Right renal cortex interstitium (tissue), 3 donors: ENCODE data around the gene PDZRN4. TPM values are rescaled to one million over a fixed set of nuclear protein-coding genes. Genes with fewer than 3 reads are reported as not detected.

ENCODE experiments used
- DNase-seq, 3 donors: peaks; one replicate each; pipeline ENCODE4 v3.0.0-alpha.2; 2013; ENCODE audit warnings: low read depth in 3 of 3, low spot score in 2 of 3
- polyA plus RNA-seq, 3 donors: library from polyadenylated mRNA; unstranded; fragments of 120-200 nt; gene quantifications; one replicate each; pipeline ENCODE4 v1.2.1, GENCODE V29; 2013; ENCODE audit not compliant: insufficient read length in 3 of 3

Gene PDZRN4
- polyA plus RNA-seq, 3 donors, result 4.8 to 7.0 (median 5.7) TPM

DNA sequence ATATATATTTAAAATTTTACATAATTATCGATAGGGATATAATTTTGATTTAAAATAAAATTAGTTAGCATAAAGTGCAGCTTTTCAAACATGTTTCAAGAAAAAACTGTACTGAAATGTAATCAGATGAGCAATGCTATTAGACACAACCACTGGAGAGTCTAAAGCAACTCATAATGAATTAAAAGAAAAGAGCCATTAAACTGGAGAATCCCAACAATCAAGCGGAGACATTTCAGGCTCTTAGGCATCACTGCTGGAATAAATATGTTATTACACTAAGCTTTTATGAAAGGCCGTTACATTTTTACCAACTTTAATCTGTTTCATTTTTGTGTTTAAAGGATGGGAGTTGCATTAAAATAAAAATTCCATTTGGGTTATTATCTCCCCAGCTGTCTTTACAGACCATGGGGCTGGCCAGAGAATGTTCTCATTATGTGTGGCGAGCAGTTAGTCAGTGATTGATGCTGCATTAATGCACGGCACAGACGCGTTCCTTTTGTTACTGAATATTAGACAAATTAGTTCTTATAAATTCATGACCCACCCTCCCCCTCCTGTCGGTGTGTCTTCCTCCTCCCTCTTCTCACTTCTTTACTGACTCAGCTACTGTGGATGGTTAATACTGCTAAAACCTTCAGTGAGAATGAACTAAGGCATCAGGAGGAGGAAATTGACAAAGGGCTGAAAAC lies 156.8 kb downstream of the PDZRN4 start:
- DNase-seq, result no peak

DNA sequence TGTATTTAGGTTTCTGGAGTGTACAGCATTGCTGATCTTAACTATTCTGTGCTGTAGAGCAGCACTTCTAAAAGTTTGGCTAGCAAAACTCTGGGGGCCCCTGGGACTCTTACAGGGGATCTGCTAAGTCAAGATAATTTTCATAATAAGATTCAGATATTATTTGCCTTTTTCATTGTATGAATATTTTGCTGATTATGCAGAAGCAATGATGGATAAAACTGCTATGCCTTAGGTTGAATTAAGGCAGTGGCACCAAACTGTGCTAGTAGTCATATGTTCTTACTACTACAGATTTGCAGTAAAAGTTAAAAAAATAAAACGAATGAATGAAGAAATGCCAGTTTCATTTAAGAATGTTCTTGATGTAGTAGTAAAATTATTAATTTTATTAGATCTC lies 160.1 kb downstream of the PDZRN4 start:
- no peak for DNase-seq

DNA sequence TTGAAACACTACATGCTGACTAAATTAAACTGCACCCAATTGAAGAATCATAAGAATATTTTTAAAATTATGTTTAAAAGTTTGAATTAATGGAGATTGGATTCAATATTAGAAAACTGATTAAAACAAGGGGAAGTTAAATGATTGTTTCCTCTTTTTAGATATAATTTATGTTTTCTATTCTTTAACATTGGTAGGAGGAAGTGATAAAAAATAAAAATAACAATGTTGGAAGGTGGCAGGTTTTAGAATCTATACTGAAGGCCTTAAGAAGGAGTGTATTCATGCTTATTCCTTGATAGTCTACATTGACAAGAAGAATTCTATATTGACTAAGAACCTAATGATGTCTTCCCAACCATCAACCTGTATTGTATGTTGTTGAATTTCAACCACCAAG lies 168.1 kb downstream of the PDZRN4 start:
- no peak for DNase-seq

DNA sequence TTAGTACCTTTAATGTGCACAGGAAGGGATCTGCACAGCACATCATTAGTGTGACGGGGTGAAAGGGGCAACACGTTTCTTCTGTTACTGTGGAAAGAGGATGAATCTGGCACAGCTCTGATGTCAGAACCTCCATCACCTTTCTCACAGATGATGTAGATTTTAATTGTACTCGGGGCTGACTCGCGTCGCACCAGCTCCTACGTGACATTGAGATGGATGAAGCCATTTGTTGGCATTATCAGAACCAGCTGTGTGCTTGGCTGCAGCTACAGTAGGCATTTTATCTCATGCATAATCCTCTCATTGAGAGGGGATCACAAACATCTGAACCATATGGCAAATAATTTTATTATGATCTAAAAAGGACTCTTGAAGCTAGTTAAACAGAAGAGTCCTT lies 173.6 kb downstream of the PDZRN4 start:
- no peak for DNase-seq

DNA sequence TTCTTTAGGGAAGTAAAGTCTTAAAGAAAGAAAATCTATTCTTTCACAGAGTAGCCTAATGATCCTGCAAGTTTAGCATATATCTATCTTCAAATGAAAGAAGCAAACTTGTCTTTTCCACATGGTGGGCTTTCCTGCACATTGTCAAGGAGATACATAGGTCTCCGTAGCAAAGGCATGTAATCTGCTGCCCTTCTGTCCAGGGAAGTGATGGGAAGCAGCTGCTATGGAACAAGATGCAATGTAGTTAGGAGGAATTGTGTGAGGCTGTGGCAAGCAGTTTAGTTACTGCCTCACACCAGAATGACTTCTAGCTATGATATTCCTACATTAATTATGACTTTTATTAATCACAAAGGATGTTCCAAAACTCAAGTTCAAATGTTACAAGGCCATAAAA lies 174.4 kb downstream of the PDZRN4 start:
- peak in 1 of 3 donors; percentile 30 for DNase-seq

DNA sequence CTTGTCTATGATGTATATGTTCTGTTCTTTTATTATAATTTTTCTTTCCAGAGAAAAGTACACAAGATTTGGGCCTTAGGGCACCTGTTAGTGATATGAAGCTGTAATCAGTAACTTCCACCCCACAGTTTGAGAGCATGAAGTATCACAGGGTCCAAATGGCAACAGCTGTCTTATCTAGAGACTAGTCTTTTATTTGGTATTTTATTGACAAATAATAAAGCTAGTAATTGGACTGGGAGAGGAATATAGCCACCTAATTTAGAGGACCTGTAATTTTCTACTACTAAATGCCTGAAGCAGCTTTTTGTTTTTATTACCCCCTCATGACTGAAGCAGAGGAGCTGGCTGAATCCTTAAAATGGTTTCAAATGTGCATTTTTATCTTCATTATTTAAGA lies 174.8 kb downstream of the PDZRN4 start:
- DNase-seq, result no peak

DNA sequence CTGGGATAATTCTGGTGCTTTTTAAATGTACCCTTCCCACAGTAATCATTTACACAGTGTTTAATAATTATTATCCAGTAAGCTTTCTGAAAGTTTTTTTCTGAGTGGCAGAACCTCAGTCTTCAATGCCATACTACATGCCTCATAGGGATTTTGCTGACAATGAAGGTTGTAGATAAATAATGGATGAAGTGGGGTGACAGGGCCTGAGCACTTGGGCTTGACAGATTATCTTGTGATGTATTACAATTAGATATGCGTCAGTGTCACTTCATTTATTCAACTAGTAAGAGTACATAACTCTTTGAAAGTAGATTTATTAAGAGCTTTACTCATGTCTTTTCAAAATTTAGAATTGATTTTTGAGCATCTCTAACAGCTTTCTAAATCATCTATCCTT lies 176.1 kb downstream of the PDZRN4 start:
- no peak for DNase-seq

DNA sequence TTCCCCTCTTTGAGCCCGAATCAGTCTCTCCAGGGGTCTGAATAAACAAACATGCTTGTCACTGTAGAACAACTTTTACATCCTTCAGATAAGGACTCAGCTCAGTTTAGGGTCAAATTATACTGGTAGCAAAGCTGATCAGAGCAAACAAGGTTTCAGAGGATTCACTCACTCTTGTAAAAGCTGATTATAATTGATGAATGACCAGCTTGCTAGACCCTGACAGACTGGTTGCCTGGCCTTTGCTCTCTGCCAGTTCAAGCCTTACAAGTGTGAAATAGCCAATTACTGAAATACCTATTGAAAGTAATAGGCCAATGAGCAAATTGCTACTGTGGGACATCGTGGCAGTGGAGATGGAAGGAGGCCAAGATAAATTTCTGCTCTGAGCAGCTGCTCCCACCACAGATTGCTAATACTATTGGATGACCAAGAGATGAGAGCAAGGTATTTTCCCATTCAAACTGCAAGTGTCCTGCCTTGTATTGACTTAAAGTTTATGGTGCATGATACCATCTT lies 177.6 kb downstream of the PDZRN4 start:
- peak in 1 of 3 donors; percentile 10 for DNase-seq

DNA sequence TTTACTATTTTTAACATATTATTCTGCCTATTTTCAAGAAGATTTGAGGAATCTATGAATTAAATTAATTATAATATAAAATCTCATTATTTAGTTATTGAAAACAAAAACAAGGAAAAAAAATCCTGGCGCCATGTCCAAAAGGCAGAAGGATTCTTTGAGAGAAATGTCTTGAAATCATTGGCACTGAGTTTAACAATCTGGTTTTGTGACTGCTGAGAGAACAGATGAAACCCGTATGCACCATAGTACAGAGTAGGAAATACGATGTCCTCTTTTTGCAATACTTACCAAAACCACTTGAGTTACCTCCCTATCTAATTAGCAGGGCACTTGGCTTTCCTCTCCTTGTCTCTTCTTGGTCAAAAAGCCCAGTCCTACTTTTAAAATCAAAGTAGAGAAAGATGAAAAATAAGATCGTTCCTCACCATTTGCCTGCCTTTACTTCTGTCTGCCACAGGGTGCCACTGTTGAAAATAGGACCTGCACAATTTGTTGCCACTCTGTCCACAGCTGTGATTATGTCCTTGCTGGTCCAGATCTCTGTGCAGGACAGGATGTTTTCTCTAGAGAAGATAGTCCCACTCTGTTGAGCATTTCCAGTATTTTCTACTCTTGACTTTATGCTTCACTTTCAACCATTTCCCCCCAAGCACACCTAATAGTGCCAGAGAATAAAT lies 179.7 kb downstream of the PDZRN4 start:
- no peak for DNase-seq

DNA sequence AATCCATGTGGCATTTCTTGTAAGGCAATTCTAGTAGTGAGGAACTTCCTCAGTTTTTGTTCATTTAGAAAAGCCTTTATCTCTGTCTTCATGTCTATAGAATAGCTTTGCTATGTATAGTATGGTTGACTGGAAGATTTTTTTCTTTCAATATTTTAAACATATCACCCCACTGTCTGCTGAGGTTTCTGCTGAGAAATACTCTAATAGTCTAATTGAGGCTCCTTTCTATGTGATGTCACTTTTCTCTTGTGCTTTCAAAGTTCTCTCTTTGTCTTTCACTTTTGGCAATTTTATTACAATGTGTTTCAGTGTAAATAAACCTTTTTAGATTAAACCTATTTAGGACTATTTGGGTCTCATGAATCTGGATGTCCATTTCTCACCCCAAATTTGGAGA lies 192.8 kb downstream of the PDZRN4 start:
- no peak for DNase-seq

DNA sequence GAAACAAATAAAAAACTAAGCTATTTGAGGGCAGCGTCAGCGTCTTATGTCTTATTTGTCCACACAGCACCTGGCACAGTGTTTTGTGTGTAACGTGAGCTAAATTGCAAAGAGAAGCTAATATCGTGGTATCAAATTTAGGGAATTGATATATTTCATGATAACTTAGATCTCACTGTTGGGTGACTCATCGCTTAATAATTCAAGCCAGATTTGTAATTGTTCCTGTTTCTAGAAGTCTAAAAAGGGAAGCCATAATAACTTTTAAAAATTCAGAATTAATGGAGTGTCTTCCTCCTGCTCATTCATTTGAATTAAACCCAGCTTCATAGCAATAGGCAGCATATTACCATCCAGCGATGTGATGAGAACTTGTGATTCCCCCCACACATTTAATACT lies 214.7 kb downstream of the PDZRN4 start:
- no peak for DNase-seq

DNA sequence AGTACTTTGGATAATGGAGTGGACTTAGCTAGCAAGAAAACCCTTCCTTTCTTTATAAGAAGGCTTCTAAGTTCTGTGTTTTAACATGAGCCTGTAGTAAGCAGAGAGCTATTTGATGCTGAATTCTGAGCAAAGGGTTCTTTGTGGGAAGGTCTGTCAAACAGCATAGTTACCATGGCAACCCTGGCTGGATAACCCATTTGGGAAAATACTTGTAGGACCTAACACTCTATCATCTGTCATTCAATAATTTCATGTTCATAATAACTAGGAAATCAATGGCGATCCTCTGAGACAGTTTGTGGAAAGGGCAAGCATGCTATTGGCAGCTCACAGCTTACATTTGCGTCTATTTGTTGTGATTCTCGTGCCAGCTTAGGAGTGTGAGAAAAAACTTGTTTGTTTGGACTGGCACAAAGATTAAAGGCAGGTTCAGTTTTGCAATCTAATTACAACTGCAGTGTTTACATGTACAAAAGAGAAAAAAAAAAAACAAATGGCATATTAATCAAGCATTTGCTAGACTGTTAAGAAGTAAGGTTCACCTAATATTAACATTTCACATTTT lies 219.2 kb downstream of the PDZRN4 start:
- DNase-seq, result no peak

DNA sequence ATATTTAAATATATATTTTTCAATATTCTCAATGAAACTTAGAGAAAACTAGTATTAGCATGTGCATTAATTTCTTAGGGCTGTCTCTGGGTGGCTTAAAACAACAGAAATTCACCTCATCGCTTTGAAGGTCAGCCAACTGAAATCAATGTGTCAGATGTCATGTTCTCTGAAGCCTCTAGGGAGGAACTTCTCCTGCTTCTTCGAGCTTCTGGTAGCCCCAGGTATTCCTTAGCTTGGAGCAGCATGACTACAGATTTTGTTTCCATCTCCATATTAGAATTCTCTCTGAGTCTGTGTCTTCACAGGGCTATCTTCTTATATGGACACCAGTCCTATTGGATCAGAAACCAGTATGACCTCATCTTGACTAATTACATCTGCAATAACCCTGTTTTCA lies 221.5 kb downstream of the PDZRN4 start:
- no peak for DNase-seq

DNA sequence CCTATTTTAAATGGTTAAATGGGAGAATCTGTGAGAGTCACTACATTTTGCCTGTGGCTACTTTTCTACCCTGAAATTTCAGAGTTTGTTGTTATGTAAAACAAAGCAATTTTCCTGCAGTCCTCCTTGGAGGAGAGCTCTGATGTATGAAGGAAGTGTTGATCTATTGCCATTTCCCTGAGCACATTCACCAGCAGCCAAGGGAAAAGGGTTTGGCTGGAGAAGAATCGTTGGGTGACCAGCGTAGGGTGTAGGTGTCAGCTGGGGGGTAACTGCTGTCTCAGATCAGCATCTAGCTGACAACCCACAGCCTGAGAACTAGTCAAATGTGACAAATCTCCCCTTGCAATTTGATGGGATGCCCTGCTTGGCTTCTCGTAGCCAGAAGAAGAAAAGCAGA lies 230.5 kb downstream of the PDZRN4 start:
- no peak for DNase-seq

DNA sequence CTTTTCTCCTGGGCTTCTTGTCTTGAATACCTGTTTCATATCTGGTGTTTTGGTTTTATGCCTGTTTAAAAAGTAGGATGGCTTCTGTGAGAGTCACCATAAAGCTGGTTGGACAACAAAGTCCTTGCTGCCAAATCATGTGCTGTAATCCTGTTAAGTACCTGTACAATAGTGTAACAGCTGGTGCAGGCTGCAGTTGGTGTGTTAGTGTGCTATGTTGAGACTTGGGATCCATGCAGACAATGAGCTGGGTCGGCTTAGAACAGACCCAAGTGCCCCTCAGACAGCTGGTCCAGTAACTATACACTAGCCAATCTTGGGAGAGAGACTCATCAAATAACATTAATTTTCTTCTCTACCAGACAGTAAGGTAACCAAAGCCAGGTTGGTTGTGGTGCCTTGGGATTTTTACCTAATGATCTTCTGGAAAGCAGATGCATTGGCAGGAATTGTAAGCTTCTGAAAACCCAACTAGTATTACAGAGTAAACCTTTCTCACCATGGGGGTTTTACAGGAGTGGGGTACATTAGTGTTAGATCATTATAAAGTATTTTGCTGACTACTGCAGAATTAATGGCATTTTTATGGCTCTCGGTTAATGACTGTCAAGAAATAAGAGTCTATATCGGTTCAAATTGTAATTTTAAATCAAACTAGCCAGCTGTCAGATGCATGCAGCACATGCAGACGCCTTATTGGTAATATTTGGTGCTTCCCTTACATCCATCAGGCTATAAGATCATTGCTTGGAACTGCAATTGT lies 231.2 kb downstream of the PDZRN4 start:
- DNase-seq, result no peak

DNA sequence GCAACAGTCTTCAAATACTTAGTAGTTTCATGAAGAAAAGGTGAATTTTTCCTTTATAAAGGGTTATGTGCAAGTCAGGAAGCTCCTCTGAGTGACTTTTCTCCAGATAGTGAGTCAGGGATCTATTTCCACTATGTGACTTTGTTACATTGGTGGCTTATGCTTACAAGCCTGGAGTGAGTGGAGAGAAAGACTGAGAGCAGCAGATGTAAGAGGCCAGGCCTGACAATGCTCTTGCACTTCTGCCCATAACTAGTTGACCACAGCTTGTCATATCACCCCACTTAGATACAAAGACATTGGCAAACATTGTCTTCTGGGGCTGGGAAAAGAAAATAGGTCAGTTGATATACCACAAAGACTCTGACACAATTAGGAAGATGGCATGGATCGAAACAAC lies 236.5 kb downstream of the PDZRN4 start:
- DNase-seq, result no peak

DNA sequence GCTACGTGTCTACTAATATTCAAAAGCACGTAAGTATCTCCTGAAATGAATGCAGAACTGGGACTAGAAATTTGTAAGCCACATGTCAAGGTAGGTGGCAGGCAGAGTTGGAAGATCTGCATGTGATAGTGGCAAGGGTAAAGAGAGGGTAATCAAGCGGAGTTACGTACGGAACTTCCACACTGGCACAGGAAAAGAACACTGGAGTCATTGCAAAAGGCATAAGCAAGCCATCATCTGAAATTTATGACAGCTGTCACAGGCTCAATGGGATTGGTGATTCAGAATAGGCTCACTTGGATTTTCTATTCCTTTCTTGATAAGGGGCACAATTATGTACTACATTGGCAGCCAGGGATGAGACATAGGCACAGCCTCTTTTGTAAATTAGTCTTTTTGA lies 245.3 kb downstream of the PDZRN4 start:
- DNase-seq, result no peak

DNA sequence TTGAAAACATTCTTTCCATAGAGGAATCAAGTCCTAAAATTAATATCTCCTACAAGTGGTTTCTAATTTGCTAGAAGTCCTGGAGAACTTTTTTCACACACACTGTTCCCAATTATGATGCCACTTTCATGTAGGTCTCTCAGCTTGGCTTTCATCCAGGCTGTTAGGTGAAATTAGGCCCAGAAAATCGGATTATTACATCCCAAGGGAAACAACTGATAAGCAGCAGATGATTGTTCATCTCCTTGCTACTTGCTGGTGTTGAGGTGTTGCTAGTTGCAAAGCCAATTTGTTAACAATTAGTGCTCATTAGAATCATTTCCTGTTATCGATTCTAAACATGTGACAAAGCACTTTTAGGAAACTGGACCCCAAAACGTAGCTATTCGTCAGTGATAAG lies 248.0 kb downstream of the PDZRN4 start:
- no peak for DNase-seq

DNA sequence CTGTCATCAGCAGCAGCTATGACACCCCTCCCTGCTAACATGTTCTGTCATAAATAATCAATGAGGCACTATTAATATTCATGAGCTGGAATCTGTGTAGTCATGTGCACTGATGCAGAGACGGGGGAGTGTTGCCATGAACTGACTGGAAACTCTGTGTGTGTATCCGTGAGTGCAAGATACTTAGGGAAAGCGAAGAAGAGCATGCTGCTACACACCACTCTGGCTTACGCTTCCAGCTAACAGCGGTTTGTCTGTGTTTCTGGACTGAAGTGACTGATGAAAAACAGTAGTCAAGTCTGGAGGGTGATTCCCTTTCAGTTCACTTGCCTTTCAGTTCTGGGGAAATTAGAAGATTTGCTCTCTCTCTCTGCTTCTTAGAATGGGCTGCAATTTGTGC lies 249.4 kb downstream of the PDZRN4 start:
- DNase-seq, result peak in 2 of 3 donors; percentile 13 to 19

DNA sequence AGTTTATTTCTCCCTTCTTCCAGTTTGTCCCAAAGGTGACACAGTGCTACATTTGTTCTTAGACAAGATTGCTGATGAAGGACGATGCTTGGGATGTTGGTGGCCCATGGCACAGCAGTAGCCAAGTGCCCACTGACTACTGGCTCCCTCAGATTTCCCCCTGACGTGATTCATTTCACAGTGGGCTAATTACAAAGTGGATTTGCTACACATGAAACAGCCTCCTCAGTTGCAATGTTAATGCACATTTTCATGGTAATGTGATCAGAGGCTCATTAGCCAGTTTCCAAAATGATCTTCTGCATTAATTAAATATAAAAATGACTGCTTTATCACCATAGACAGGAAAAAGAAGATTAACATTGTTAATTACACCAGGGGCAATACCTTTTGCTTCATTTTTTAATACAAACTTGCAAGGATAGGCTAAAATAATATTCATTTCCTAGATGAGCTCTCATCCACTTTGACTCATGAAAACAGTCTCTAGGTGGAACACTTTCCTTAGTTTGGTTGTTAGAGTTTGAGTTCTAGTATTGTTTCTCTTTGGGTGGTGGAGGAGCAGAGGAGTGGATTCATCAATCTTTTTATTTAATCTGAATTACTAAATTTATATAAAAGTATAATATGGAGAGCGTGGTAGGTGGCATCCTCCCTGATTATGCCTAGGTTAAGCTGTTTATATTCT lies 250.9 kb downstream of the PDZRN4 start:
- no peak for DNase-seq

DNA sequence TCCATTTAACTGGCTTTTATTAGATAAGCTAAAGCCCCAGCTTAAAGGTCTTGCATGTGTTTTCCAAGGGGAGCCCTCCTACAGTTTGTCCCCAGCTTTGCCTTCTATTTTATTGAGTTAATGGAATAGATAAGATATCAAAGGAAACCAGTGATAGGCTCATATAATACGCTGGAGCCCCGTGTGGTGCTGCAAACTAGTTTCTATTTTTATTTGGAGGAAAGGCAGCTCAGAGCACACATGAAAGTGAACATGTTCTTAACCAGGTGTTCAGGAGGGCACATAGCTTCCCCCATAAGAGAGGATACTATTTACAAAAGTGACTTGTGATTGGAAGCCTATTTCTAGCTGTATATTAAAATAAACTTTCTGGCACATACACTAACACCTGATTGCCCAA lies 251.7 kb downstream of the PDZRN4 start:
- DNase-seq, result no peak
